SK-N-SH (cell line): Measurements from ENCODE around the gene MLIP.

Experiments
- CHD2 ChIP-seq: fragments of 150-350 bp; IDR thresholded peaks from 2 replicates; pipeline ENCODE4 v1.6.1; 2018; ENCODE audit warnings: low read length; ENCODE audit not compliant: partially characterized antibody
- EP300 ChIP-seq, 2 experiments: IDR thresholded peaks; 2 replicates each; pipeline versions ENCODE4 v1.4.0 to v1.6.1; 2012; ENCODE audit warnings: borderline replicate concordance in 1 of 2, low read depth in 1 of 2, low read length in 1 of 2
- GATA2 ChIP-seq: sonication (generic); formaldehyde crosslinking; IDR thresholded peaks from 2 replicates; pipeline ENCODE4 v1.5.0; 2020; ENCODE audit warnings: mild to moderate bottlenecking, missing genetic modification reagents
- JUND ChIP-seq: IDR thresholded peaks from 2 replicates; pipeline ENCODE4 v1.4.0; 2012
- NFIC ChIP-seq: IDR thresholded peaks from 2 replicates; pipeline ENCODE4 v1.4.0; 2012; ENCODE audit warnings: borderline replicate concordance
- NRF1 ChIP-seq: IDR thresholded peaks from 2 replicates; pipeline ENCODE4 v1.6.1; 2012; ENCODE audit warnings: low read depth, mild to moderate bottlenecking, low read length
- POLR2AphosphoS5 ChIP-seq: IDR thresholded peaks from 2 replicates; pipeline ENCODE4 v1.6.1; 2012; ENCODE audit warnings: low read depth, low read length
- RCOR1 ChIP-seq: fragments of 150-350 bp; IDR thresholded peaks from 2 replicates; pipeline ENCODE4 v1.6.1; 2017; ENCODE audit warnings: antibody characterized with exemption, low read length
- SIN3A ChIP-seq: IDR thresholded peaks from 2 replicates; pipeline ENCODE4 v1.6.1; 2012; ENCODE audit warnings: low read depth, mild to moderate bottlenecking, low read length, moderate library complexity, borderline replicate concordance
- TAF1 ChIP-seq: IDR thresholded peaks from 2 replicates; pipeline ENCODE4 v1.6.1; 2012; ENCODE audit warnings: low read depth, mild to moderate bottlenecking, low read length, moderate library complexity, borderline replicate concordance
- TCF12 ChIP-seq: IDR thresholded peaks from 2 replicates; pipeline ENCODE4 v1.4.0; 2012
- TF ChIP-seq, protein P1 (sequence below): fragments of 200-600 bp; sonication (generic); IDR thresholded peaks from 2 replicates; pipeline ENCODE4 v1.6.1; 2017; ENCODE audit warnings: antibody characterized with exemption, mild to moderate bottlenecking, moderate library complexity
- TF ChIP-seq, protein P2 (sequence below): IDR thresholded peaks from 2 replicates; pipeline ENCODE4 v1.6.1; 2012; ENCODE audit warnings: mild to moderate bottlenecking, low read depth, low read length, moderate library complexity
- TF ChIP-seq, protein P3 (sequence below): IDR thresholded peaks from 2 replicates; pipeline ENCODE4 v1.4.0; 2012; ENCODE audit warnings: low read depth, borderline replicate concordance

DNA sequence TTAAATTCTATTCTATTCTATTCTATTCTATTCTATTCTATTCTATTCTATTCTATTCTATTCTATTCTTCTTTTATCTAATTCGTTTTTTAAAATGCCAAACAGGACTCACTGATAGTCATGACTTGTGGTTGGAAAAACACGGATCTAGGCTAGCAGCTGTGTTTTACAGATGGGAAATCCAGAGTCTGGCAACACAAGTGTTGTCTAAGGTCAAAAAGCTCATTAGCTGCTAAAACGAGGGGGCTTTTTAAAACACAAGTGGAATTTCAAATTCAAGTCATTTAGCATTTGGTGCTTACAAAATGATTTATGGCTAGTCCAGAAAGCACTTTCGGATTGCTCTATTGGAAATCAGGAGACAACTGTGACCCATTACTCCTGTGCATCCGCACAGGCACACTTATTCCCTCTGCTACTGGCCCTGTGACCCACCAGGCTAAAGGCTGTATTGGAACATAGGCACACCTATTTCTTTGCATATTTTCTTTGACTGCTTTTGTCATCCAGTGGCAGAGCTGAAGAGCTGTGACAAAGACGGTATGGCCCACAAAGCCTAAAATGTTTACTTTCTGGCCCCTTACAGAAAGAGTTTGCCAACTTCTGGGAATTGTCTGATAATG lies 17.8 kb upstream of the MLIP start:
- TF ChIP-seq, protein P1, sequence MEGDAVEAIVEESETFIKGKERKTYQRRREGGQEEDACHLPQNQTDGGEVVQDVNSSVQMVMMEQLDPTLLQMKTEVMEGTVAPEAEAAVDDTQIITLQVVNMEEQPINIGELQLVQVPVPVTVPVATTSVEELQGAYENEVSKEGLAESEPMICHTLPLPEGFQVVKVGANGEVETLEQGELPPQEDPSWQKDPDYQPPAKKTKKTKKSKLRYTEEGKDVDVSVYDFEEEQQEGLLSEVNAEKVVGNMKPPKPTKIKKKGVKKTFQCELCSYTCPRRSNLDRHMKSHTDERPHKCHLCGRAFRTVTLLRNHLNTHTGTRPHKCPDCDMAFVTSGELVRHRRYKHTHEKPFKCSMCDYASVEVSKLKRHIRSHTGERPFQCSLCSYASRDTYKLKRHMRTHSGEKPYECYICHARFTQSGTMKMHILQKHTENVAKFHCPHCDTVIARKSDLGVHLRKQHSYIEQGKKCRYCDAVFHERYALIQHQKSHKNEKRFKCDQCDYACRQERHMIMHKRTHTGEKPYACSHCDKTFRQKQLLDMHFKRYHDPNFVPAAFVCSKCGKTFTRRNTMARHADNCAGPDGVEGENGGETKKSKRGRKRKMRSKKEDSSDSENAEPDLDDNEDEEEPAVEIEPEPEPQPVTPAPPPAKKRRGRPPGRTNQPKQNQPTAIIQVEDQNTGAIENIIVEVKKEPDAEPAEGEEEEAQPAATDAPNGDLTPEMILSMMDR = no peak
- TF ChIP-seq TCF12 (no peak), NFIC (no peak), GATA2 (no peak), CHD2 (no peak), RCOR1 (no peak), POLR2AphosphoS5 (no peak), EP300 (IDR thresholded peaks at IDR 0.05; ENCODE audit: borderline replicate concordance in 1 of 2, low read depth in 1 of 2, low read length in 1 of 2) (no peak), NRF1 (no peak), TAF1 (no peak), SIN3A (no peak), JUND (no peak)
- TF ChIP-seq, protein P2, sequence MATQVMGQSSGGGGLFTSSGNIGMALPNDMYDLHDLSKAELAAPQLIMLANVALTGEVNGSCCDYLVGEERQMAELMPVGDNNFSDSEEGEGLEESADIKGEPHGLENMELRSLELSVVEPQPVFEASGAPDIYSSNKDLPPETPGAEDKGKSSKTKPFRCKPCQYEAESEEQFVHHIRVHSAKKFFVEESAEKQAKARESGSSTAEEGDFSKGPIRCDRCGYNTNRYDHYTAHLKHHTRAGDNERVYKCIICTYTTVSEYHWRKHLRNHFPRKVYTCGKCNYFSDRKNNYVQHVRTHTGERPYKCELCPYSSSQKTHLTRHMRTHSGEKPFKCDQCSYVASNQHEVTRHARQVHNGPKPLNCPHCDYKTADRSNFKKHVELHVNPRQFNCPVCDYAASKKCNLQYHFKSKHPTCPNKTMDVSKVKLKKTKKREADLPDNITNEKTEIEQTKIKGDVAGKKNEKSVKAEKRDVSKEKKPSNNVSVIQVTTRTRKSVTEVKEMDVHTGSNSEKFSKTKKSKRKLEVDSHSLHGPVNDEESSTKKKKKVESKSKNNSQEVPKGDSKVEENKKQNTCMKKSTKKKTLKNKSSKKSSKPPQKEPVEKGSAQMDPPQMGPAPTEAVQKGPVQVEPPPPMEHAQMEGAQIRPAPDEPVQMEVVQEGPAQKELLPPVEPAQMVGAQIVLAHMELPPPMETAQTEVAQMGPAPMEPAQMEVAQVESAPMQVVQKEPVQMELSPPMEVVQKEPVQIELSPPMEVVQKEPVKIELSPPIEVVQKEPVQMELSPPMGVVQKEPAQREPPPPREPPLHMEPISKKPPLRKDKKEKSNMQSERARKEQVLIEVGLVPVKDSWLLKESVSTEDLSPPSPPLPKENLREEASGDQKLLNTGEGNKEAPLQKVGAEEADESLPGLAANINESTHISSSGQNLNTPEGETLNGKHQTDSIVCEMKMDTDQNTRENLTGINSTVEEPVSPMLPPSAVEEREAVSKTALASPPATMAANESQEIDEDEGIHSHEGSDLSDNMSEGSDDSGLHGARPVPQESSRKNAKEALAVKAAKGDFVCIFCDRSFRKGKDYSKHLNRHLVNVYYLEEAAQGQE = no peak
- TF ChIP-seq, protein P3, sequence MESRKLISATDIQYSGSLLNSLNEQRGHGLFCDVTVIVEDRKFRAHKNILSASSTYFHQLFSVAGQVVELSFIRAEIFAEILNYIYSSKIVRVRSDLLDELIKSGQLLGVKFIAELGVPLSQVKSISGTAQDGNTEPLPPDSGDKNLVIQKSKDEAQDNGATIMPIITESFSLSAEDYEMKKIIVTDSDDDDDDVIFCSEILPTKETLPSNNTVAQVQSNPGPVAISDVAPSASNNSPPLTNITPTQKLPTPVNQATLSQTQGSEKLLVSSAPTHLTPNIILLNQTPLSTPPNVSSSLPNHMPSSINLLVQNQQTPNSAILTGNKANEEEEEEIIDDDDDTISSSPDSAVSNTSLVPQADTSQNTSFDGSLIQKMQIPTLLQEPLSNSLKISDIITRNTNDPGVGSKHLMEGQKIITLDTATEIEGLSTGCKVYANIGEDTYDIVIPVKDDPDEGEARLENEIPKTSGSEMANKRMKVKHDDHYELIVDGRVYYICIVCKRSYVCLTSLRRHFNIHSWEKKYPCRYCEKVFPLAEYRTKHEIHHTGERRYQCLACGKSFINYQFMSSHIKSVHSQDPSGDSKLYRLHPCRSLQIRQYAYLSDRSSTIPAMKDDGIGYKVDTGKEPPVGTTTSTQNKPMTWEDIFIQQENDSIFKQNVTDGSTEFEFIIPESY = no peak
